Calu3 (cell line): Measurements from ENCODE around the gene EMC1. TPM values are rescaled to one million over a fixed set of nuclear protein-coding genes. Genes with fewer than 3 reads are reported as not detected.

Experiments used
- BruUV-seq: library from RNA; stranded (reverse); fragments of 400-500 nt; replicated peaks from 2 replicates; lab custom pipeline; 2021; lab: Mats Ljungman, UMichigan
- CTCF ChIA-PET: fragments of 300-600 bp; sonication (Branson Sonifier 250); formaldehyde crosslinking; loops from one replicate; lab custom pipeline; 2022; ENCODE audit warnings: antibody characterized with exemption; lab: Charles Lee
- DNase-seq: peaks from one replicate; pipeline ENCODE4 v3.0.0; 2022
- H3K27ac Mint-ChIP-seq: one replicate; pipeline ENCODE4 v1.8.0; 2022; ENCODE audit warnings: mixed read lengths; ENCODE audit not compliant: unreplicated experiment
- H3K27me3 Mint-ChIP-seq: one replicate; pipeline ENCODE4 v1.8.0; 2022; ENCODE audit warnings: mixed read lengths; ENCODE audit not compliant: unreplicated experiment
- H3K36me3 Mint-ChIP-seq: one replicate; pipeline ENCODE4 v1.8.0; 2022; ENCODE audit warnings: mild to moderate bottlenecking, moderate library complexity, mixed read lengths; ENCODE audit not compliant: insufficient read depth, unreplicated experiment
- H3K4me1 Mint-ChIP-seq: one replicate; pipeline ENCODE4 v1.8.0; 2022; ENCODE audit warnings: mild to moderate bottlenecking, low read depth, mixed read lengths; ENCODE audit not compliant: unreplicated experiment
- H3K4me3 Mint-ChIP-seq: one replicate; pipeline ENCODE4 v1.8.0; 2022; ENCODE audit warnings: mild to moderate bottlenecking, low read depth, moderate library complexity, mixed read lengths; ENCODE audit not compliant: unreplicated experiment
- H3K9me3 Mint-ChIP-seq: one replicate; pipeline ENCODE4 v1.8.0; 2022; ENCODE audit warnings: low read depth, mixed read lengths; ENCODE audit not compliant: unreplicated experiment
- CTCF ChIP-seq: fragments of 200-600 bp; IDR thresholded peaks from one replicate; pipeline ENCODE4 v1.8.0; 2022; ENCODE audit warnings: antibody characterized with exemption; ENCODE audit not compliant: unreplicated experiment
- intact Hi-C: fragments of 100-400 bp; cut with micrococcal nuclease; formaldehyde crosslinking; loops from one replicate; pipeline ENCODE4 v1.10.0; 2022; ENCODE audit not compliant: unreplicated experiment
- total RNA-seq: library from RNA; stranded (reverse); gene quantifications from 2 replicates; pipeline ENCODE4 v1.2.3, GENCODE V29; 2022

EMC1 gene
- total RNA-seq, 1 experiment from 2014 or later, result 53.4 TPM

GRCh38 chr1:19197845-19198244 lies 53.5 kb downstream of the EMC1 start:
- intact Hi-C loops, result no loop called here
- BruUV-seq, result no TSS peak
- peaks cover 27% of the 10 kb centered on the region for H3K36me3 Mint-ChIP-seq
- no peak for TF ChIP-seq CTCF
- no peak for DNase-seq
- H3K27ac Mint-ChIP-seq, result no peak overlapping the region
- peaks cover 9% of the 10 kb centered on the region for H3K4me1 Mint-ChIP-seq
- CTCF ChIA-PET, result no interaction called here
- H3K4me3 Mint-ChIP-seq, result no peak overlapping the region
- H3K27me3 Mint-ChIP-seq, result no peaks in the 10 kb centered on the region
- no peaks in the 10 kb centered on the region for H3K9me3 Mint-ChIP-seq

GRCh38 chr1:19196331-19196730 lies 55.0 kb downstream of the EMC1 start:
- intact Hi-C loops, result no loop called here
- CTCF ChIA-PET, result interaction anchor here (0.6 kb wide), 1 partner anchor 756 kb away, joined by 3 read pairs; no protein-coding TSS in a partner anchor
- peaks cover 32% of the 10 kb centered on the region for H3K36me3 Mint-ChIP-seq
- no peaks in the 10 kb centered on the region for H3K27me3 Mint-ChIP-seq
- H3K4me1 Mint-ChIP-seq, result no peaks in the 10 kb centered on the region
- BruUV-seq, result no TSS peak
- DNase-seq, result no peak
- no peak for TF ChIP-seq CTCF
- H3K4me3 Mint-ChIP-seq, result no peak overlapping the region
- no peaks in the 10 kb centered on the region for H3K9me3 Mint-ChIP-seq
- no peak overlapping the region for H3K27ac Mint-ChIP-seq

- Mint-ChIP-seq H3K4me3 (no peak overlapping the region), H3K36me3 (peaks cover 31% of the 10 kb centered on the region), H3K27ac (no peak overlapping the region), H3K27me3 (no peaks in the 10 kb centered on the region), H3K9me3 (no peaks in the 10 kb centered on the region), H3K4me1 (no peaks in the 10 kb centered on the region)
- CTCF ChIA-PET, result no interaction called here
- DNase-seq, result no peak
- no peak for TF ChIP-seq CTCF
- BruUV-seq, result no TSS peak
- intact Hi-C loops, result no loop called here
Observed at GRCh38 chr1:19193004-19193403, 58.3 kb downstream of the EMC1 start.

GRCh38 chr1:19191811-19192210 lies 59.5 kb downstream of the EMC1 start:
- no peak for DNase-seq
- Mint-ChIP-seq H3K27me3 (no peaks in the 10 kb centered on the region), H3K4me3 (no peak overlapping the region), H3K36me3 (peaks cover 32% of the 10 kb centered on the region), H3K27ac (no peak overlapping the region), H3K4me1 (no peaks in the 10 kb centered on the region), H3K9me3 (no peaks in the 10 kb centered on the region)
- intact Hi-C loops, result no loop called here
- CTCF ChIA-PET, result no interaction called here
- no TSS peak for BruUV-seq
- TF ChIP-seq CTCF, result no peak
